ENCODE results near the gene SRRM2.
A peak's percentile ranks its signal among the peaks of the same experiment; 100 is the strongest.
"Not testable (repeated sequence)": the region's sequence is repeated elsewhere in the genome, so short reads cannot be mapped to it uniquely, and the experiment has no call there.

SRRM2 gene

DNA sequence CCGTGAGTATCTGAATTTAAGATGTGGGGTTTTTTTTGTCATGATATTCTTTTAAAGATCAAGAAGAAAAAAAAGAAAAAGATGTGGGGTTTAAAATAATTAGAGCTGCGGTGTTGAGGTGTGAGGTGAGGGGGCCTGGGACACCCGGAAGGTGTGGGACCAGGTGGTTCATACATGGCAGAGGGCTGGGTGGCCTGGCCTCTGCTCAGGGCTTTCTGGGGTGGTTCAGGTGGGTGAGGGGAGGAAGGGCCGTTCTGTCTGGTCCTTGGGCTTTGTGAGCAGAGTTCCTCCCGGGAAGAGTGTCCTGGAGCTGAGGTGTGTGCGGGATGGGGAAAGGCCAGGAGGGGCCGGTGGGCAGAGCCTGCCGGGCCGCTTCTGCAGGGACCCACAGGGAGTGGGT lies 37.4 kb upstream of the SRRM2 start:
- no peak for DNase-seq (ENCODE audit: low read depth)

DNA sequence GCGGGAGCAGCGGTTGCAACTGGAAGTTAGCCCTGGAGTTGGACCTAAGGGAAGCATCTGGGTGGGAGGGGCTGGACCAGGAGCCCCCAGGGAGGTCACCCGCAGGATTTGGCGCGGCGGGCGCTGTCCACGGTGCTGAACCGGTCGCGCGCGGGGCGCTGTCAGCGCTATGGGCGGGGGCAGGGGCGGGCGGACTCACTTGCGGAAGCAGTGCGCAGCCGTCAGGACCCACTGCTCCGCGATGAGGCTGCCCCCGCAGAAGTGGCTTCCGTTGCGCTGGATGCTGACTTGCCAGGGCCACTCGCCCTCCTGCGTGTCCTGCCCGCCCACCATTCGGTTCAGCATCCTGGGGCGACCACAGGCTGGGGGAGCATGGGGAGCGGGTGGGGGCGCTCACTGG lies 36.9 kb upstream of the SRRM2 start:
- DNase-seq (ENCODE audit: low read depth): peak; percentile 34

DNA sequence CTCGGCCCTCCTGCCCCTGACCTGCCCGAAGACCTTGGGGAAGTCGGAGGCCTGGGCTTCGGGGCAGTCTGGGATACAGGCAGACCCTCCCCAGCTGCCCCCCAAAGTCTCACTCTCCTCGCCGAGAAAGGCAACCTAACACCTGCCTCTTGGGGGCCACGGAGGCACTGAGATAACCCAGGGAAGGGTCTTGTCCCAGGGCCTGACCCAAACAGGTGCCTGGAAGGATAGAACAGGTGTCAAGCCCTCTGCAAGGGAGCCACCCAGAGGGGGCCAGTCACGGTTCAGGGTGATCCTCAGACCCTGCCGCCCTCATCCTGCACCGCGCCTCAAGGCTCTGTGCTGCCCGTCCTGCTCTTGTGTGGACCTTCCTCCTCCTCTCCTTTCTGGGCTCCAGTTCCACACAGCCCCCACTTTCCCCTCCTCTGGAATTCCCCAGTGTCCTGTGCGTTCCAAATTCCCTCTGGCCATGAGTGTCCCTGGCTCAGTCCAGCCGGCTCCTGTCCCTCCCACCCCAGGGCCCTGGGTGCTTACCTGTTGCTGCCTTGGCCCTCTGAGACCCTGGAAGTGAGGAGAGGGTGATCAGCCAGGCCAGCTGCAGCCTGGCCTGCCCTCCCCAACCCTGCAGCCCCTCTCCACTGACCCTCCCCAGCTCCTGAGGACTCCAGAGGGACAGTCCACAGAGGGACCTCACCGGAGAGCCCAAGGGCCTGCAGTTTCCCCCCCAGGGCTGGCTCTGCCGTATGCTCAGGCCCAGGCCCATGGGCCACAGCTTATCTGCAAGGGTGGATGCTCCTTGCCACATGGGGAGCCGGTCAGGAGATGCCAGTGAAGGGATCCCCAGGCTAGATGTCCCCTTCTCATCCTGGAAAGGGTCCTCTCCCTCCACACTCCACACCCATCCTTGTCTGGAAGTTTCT lies 36.2 kb upstream of the SRRM2 start:
- no peak for DNase-seq (ENCODE audit: low read depth)

DNA sequence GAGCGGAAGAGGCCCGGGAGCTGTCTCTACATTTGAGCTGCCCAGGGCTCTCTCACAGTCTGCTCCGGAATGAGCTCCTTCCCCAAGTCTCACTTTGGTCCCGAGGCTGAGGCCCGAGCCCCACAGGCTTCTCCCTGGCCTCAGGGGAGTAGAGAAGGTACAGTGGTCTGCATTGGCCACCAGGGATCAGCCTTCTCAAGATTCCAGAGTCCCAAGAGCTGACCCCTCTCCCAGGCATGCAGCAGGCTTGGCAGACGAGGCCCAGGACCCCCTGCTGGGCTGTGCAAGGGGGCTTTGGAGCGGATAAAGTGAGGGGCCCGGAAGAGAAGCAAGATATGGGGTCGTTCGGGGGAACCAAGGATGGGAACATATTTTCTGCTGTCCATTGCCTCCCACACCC lies 35.5 kb upstream of the SRRM2 start:
- no peak for DNase-seq (ENCODE audit: low read depth)

DNA sequence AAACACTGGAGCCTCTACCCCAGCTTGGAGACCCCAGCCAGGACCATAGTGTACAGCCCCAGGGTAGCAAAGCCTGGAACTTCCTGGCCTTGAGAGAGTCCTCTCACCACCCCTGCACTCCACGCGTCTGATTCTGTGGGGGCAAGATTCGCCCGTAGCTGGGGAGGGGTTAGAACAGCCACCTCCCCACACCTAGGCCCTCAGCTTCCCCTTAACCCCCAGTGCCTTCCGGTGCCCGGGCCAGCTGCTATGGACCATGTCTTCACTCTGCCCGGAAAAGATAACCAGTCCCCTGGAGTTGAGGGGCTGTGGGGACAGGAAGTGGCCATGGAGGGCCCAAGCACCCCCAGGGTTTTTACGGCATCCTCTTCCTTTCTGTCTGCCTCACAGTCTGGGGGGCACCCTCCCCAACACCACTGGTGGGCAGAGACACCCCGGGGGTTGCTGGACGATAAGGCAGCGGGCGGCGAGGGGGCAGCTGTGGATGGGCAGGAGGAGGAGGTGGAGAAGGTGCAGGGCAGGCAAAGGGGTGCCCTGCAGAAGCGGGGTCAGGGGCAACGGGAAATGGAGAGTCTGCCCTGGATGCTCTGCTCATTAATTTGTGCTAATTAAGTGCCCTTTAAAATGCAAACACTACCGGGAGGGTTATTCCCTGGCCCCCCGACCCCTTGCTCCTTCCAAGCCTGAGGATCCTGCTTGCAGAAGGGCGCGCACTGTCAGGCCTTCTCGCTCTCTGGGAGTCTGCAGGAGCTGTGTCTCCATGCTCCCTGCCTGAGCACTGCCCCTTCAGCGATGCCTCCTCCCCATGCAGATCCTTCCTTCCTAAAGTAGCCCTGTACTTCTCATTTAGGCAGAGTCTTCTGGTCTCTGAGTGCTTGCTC lies 34.8 kb upstream of the SRRM2 start:
- no peak for DNase-seq (ENCODE audit: low read depth)

DNA sequence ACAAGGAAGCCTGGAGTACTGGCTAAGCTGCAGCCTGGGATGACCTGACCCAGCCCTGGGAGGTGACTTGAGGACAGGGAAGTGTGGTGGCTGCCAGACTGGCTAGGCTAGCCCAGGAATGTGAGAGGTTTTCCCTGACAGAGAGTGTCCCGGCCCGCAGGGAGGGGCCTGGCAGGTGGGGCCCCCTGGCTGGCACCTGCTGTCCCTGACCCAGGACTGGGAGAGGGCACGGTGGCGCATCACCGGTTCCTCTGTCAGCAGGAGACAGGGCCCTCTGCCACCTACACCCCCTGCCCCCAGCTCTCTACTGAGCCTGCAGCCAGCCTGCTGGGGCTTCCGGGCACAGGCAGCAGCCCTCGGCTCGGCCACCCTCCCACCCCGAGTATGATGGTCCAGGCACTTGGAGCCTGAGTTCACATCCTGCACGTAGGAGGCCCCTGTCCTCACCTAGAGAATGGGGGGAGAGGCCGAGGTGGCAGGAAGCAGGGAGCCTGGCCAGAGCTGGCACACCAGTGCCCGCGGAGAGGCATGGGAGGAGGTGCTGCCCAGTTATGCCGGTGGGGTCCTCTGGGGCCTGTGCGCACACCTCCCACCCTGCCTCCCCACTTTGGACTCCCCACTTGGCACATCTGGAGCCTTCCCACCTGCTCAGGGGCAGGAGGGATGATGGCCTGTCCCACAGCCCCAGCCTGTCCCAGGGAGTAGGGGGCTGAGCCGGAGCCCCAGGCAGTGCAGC lies 32.9 kb upstream of the SRRM2 start:
- no peak for DNase-seq (ENCODE audit: low read depth)

DNA sequence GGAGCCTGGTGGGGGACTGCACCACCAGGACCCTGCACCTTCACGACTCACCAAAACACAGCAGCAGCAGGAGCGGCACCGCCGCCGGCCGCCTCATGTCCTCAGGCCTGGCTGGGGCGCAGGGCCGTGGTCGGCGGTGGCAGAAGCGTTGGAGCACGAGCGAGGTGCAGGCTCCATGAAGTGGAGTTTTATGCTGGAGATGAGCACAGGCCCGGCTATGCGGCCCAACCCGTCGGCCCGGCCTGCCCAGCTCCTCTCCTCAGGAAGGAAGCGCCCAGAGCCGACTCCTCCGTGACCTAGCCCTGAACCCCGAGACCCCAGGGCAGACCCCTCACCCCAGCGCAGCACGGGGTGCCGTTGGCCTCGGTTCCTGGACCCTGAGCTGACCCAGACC lies 32.4 kb upstream of the SRRM2 start, which contains the start of gene PRSS27:
Gene PRSS27 (minus strand): TSS at position 161 of the 394 bp plus-strand sequence. CDS start 64 bp downstream, at position 97.
- DNase-seq (ENCODE audit: low read depth): no peak

DNA sequence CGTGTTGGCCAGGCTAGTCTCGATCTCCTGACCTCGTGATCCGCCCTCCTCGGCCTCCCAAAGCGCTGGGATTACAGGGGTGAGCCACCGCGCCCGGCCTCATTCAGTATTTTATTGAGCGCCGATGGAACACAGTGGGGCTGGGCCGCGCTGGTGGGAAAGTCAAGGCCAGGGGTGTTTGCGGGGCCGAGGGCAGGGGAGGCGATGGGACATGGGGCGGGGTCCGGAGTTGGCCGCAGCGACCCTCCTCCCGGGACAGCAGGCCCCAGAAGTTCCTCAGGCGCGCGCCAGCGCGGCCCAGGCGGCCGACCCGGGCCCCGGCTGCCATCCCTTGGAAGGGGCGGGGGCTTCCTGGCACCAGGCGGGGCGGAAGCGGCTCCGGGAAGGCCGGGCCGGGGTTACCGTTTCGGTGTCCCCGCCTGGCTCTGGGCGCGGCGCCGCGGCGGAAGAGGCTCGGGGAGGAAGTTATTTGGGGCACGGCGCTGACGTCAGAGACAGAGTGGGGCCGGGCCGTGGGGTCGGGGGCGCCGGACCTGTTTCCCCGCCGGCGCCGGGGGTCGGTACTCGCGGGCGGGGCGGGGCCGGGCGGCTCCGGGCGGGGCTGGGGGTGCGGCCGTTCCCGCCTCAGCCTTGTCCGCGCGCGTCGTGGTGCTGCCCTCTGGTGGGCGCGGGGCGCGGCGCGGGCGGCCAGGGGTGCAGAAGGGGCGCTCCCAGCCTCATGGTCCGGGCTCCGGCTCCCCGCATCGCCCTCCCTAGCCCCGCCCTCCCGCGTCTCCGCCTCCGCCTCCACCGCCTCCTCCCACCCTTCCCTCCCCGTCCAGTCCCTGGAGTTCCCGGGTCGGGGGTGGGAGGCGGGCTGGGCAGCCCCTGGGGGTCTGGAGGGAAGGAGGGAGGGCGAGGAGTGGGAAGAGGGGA lies 31.5 kb upstream of the SRRM2 start:
- DNase-seq (ENCODE audit: low read depth): peak; percentile 74

DNA sequence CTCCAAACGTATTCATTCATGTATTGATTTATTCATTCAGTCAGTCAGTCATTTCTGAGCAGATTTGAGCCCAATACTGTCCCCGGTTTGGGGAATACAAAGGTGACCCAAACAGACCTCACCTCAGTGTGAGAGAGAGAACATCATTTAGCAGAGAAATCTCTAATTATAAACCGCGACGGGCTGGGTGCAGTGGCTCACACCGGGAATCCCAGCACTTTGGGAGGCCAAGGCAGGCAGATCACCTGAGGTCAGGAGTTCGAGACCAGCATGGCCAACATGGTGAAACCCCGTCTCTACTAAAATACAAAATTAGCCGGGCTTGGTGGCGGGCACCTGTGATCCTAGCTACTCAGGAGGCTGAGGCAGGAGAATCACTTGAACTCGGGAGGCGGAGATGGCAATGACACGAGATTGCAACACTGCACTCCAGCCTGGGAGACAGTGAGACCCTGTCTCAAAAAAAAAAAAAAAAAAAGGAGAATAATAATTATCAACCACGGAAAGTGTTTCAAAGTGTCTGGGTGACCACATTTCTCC lies 30.7 kb upstream of the SRRM2 start:
- not testable (repeated sequence) for DNase-seq (ENCODE audit: low read depth)

DNA sequence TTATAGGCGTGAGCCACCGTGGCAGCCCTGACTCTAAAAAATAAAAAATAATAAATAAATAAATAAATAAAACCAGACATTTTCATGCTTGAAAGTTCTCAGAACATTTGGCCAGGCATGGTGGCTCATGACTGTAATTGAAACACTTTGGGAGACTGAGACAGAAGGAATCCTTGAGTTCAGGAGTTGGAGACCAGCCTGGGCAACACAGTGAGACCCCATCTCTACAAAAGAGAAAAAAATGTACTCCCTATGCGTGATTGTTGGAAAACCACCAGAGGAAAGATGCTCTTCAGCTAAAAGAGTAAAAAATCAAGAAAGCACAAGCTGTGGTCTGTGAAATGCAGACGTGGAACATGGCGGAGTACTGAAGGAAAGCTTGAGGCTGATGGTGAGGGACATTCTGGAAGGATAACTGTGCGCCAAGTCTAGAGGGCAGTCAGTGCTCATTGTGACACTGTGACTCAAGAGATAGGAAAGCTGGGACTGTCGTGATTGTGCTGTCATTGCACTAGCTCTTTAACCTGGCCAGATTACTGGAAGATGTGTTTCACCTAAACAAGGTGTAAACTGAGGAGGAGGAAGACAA lies 28.3 kb upstream of the SRRM2 start:
- no peak for DNase-seq (ENCODE audit: low read depth)

DNA sequence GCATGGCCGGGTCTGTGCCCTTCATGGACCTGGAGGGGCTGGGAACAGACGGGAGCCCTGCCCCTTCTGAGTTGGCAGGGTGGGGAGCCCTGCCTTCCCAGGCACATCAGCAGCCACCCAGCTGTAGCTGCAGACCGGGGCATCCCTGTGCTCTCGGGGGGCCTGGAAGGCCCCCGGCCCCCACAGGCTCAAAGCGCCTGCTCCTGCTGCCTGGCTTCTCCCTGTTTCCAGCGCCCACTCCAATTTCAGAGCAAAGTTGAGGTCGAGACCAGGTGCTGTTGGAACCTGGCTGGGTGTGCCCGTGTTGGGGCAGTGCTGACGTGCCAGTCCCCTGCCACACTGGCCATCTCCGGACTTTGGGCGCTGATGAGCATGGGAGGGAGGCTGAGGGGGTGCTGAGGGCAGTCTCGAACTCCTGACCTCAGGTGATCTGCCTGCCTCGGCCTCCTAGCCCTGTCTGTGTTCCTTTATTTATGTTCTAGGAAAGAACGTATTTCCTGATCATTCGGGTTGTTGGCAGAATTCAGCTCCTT lies 27.6 kb upstream of the SRRM2 start:
- DNase-seq (ENCODE audit: low read depth): no peak

DNA sequence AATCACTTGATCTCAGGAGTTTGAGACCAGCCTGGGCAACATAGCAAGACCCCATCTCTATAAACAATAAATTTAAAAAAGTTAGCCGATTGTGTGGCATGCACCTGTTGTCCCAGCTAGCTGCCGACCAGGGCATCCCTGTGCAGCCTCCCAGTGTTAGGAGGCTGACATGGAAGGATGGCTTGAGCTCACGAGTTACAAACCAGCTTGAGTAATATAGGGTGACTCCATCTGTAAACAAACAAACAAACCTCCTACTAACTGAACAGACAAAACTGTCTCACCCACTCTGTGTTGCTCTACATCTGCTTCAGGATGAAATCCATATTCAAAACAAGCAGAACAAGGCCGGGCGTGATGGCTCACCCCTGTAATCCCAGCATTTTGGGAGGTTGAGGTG lies 25.5 kb upstream of the SRRM2 start:
- no peak for DNase-seq (ENCODE audit: low read depth)

DNA sequence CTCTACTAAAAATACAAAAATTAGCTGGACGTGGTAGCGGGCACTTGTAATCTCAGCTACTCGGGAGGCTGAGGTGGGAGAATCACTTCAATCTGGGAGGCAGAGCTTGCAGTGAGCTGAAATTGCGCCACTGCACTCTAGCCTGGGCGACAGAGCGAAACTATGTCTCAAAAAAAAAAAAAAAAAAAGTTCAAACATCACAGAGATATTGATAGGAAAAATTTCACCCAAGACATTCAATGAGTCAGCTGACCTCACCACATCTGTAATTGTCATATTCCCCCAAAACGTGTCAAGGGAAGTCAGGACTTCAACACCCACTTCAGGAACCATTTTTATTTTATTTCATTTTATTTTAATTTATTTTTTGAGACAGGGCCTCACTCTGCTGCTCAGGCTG lies 24.4 kb upstream of the SRRM2 start:
- DNase-seq (ENCODE audit: low read depth): no peak

DNA sequence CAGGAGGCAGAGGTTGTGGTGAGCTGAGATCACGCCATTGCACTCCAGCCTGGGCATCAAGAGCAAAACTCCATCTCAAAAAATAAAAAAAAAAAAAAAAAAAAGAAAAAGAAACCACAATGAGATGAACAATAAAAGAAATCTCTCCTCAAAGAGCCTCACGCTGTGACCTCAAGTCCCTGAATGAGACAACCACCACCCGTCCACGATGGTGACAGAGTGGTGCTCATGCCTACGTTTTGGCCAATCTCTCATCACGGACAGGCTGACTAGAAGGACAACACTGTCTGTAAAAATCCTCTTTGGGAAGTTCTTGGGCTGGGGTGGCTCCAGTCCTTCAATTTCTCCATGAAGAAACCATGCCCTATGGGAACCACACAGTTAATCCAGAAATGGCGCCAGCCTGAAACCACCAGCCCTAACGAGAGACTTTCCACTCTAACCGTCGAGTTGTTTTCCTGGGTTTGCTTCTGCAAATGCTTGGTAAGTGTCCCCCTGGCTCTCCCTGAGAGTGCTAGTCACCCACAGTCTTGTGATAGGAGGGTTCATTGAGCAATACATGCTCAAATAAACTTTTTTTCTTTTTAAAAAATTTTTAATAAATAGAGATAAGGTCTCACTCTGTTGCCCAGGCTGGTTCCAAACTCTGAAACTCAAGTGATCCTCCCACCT lies 17.5 kb upstream of the SRRM2 start:
- DNase-seq (ENCODE audit: low read depth): no peak

DNA sequence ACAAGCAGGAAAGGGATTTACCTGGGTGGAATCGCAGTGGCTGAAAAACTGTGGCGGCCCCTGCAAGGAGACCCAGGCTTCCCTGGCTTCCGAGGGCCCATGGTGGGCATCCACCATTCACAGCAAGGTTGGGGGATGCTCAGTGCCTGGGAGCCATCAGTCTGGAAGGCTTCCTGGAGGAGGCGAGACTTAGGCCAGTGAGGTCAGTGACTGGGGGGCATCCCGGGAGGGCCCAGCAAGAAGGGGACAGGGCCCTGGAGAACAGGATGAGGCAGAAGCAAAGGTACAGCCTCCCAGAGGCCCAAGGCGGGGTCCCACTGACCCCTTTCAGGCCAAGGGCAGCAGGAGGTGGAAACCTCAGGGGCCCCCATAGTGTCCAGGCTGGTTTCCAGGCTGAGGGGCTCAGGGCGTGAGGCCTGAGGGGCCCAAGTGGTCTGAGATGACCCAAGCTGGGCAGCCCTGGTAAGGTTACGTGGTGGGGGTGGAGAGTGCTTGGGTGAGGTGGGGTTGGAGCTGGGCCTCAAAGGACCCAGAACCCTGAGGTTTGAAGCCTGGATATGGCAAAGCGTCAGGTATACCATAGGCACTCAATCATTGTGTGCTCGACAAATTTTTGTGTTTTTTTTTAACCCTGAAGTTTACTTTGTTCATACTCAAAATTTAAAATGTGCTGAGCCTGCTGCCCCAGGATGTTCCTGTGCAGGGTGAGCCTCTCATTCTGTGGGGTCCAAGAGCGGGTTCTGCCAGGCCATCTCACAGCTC lies 15.8 kb upstream of the SRRM2 start:
- no peak for DNase-seq (ENCODE audit: low read depth)

DNA sequence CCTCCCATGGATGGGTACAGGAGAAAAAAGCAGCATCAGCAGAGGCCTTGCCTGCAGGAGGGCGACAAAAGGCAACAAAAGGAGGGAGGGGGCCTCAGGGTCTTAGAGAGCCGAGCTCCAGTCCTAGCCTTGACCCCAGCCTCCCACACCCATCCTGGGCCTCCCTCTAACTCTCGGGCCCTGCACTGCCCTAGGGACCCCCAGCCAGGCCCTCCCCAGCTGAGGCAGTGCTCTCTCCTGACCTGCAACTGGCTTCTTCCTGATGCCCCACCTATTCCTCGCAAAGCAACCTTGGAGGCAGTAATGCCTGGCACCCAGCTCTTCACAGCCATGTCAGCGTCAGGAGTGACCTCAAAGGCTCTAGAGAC lies 15.2 kb upstream of the SRRM2 start:
- DNase-seq (ENCODE audit: low read depth): no peak

DNA sequence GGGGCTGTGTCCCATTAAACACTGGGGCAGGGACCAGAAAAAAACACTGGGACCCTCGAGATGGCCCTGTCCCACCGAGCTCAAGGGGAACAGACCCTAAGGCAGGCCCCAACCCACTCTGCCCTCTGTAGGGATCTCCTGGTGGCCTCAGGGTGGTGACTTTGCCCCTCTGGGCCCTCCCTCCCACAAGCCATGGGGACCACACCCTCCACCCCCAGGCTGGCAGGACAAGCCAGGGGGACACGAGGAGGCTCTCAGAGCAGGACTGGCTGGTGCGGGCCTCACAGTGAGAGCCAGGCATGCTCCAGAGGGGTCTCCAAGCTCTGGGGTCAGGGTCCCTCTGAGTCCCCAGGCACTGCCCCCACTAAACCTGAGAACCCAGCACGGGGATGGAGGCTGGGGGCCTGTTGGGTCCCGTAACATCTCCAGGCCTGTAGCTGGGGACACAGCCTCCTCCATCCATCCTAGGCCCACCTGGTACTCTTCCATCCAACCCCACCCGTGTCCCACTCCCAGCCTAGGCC lies 14.5 kb upstream of the SRRM2 start:
- no peak for DNase-seq (ENCODE audit: low read depth)

DNA sequence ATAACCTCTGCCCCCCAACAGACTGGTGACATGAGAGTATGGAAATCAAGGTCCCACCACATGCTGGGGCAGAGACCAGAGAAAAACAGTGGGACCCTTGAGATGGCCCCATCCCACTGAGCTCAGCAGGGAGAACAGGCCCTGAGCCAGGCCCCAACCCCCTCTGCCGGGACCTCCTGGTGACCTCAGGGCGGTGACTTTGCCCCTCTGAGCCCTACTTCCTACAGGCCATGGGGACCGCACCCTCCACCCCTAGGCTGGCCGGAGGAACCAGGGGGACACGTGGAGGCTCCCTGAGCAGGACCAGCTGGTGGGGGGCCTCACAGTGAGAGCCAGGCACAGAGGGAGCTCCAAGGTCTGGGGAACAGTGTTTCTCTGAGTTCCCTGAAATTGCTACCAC lies 13.8 kb upstream of the SRRM2 start:
- no peak for DNase-seq (ENCODE audit: low read depth)
